PC-3 (cell line): ENCODE data around the gene MTNR1B.

ENCODE experiments used
- EZH2 ChIP-seq: fragments of 300-600 bp; sonication (generic); IDR thresholded peaks from one replicate; pipeline ENCODE4 v1.6.1; 2017; ENCODE audit warnings: antibody characterized with exemption, mild to moderate bottlenecking, low read length; ENCODE audit not compliant: unreplicated experiment
- EZH2phosphoT487 ChIP-seq: fragments of 300-600 bp; sonication (generic); IDR thresholded peaks from 2 replicates; pipeline ENCODE4 v1.6.1; 2018; ENCODE audit warnings: mild to moderate bottlenecking, antibody characterized with exemption, low read length, borderline replicate concordance
- TF ChIP-seq, protein P1 (sequence below): fragments of 300-600 bp; sonication (generic); conservative IDR thresholded peaks from 2 replicates; pipeline ENCODE4 v1.5.1; 2017; ENCODE audit warnings: antibody characterized with exemption, low read depth, mild to moderate bottlenecking, low read length

DNA sequence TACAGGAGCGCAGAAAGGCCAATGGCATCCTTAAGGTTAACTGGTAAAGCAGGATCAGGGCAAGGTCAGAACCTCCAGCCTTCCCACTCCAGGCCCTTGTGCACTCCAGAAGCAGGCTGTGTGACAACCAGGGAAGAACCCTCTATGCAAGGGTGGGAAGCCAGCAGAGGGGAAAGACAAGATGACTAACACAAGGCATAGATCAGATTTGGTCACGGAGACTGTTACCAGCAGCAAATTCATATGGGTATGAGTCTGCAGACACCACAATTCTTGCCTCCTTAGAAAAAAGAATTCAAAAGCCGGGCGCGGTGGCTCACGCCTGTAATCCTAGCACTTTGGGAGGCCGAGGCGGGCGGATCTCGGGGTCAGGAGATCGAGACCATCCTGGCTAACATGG lies 39.8 kb upstream of the MTNR1B start:
- TF ChIP-seq, protein P1, sequence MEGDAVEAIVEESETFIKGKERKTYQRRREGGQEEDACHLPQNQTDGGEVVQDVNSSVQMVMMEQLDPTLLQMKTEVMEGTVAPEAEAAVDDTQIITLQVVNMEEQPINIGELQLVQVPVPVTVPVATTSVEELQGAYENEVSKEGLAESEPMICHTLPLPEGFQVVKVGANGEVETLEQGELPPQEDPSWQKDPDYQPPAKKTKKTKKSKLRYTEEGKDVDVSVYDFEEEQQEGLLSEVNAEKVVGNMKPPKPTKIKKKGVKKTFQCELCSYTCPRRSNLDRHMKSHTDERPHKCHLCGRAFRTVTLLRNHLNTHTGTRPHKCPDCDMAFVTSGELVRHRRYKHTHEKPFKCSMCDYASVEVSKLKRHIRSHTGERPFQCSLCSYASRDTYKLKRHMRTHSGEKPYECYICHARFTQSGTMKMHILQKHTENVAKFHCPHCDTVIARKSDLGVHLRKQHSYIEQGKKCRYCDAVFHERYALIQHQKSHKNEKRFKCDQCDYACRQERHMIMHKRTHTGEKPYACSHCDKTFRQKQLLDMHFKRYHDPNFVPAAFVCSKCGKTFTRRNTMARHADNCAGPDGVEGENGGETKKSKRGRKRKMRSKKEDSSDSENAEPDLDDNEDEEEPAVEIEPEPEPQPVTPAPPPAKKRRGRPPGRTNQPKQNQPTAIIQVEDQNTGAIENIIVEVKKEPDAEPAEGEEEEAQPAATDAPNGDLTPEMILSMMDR: no peak
- no peak for TF ChIP-seq EZH2
- no peak for TF ChIP-seq EZH2phosphoT487
